GM12872 (cell line): Measurements from ENCODE around the gene HDAC4.

Experiments used
- TF ChIP-seq, protein P1 (sequence below): IDR thresholded peaks from 3 replicates; pipeline ENCODE4 v1.5.1; 2011; ENCODE audit warnings: low read depth, mild to moderate bottlenecking, low read length, moderate library complexity; ENCODE audit not compliant: insufficient read depth

HDAC4 gene

DNA sequence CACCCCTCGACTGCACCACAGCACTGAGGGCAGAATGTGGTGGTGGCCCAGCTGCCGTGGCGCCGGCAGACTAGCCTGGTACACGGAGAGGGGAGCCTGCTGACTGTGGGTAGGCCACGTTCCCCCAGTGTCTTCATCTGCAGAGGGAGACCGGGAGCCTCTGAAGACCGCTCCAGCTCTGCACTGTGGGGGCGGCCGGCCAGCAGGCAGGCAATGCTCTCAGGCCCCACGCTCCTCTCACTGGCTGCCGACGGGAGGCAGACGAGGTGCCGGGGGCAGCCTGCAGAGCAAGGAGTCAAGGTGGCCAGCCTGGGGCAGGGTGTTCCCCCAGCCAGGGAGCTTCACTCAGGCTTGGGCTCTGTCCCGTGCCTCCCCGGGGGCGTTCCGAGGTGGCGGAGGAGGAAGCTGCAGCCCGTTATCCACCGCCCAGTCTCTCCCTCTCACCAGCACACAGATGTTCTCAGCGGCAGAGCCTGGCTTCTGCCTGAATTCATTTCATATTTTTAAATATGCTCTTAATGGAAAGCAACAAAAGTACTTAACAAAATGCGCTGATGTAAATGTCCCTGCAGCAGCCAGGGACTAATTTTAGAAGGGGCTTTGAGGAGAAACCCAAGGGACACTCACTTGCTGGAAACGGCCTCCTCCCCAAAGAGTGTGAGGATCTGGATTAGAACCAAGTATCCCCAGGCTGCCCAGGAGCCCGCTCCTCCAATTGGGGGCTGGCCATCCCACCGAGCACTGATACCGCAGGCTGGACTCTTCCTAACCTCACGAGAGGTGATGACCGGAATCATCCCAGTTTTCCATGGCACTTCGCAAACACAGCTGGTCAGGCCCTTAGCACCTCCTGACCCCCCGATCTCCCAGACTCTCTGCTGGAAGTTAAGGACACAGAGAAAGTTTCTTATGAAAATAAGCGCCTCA lies 87.8 kb downstream of the HDAC4 start:
- TF ChIP-seq, protein P1, sequence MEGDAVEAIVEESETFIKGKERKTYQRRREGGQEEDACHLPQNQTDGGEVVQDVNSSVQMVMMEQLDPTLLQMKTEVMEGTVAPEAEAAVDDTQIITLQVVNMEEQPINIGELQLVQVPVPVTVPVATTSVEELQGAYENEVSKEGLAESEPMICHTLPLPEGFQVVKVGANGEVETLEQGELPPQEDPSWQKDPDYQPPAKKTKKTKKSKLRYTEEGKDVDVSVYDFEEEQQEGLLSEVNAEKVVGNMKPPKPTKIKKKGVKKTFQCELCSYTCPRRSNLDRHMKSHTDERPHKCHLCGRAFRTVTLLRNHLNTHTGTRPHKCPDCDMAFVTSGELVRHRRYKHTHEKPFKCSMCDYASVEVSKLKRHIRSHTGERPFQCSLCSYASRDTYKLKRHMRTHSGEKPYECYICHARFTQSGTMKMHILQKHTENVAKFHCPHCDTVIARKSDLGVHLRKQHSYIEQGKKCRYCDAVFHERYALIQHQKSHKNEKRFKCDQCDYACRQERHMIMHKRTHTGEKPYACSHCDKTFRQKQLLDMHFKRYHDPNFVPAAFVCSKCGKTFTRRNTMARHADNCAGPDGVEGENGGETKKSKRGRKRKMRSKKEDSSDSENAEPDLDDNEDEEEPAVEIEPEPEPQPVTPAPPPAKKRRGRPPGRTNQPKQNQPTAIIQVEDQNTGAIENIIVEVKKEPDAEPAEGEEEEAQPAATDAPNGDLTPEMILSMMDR: no peak

DNA sequence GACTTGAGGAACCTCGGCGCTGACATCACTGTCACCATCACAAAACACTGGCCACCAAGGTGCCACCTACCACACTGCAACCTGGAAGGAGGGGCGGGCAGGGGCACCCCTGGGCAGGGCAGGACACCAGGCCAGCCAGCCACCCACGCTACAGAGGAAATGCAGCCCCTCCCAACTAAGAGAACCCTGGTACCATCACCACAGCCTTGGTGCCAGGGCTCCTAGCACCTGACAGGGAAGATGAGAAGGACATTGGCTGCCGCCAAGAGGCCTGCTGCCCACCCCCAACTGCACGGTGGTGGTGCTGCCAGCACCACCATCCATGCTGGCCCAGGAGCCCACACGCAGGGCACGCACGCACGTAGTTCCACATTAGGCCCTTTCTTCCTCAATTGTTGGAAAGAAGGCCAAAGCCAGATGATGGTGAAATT lies 88.7 kb downstream of the HDAC4 start:
- TF ChIP-seq, protein P1: no peak

DNA sequence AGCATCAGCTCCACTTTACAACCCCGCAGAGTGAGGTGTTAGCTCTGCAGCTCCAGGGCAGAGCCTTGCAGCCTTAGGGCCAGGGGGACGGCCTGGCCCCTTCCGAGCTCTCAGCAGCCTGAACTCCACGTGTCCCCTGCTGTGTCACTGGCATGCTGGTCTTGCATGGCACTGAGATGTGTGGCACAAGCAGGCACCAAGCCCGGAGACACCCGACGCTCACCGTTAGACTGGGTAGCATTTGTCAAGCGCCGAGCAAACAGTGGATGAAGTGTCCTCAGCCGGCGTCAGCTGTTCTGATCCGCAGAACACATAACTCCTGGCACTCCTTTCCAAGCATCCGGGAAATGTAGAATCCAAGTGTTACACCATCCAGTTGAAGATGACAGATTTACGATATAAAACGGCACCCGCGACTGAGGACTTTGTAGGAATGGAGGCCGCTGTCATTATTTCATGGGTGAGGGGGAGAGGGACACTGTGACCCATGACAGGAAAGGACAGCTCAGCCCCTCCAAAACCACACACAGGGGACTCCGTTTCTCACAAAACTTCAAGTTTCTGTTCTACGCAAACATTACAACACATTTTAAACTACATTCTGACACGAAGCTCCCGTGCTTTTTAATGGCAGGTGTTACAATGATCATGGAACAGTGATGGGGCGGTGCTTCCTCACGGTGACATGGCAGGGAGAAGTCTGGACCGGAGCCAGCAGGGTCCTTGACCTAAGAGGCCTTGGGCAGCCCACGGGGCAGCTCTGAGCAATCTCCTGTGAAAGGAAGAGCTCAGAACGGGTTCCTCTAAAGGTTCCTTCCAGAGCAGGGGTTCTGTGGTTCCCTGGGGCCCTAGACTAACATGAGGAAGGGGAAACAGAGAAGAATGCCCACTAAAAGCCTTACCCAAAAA lies 89.4 kb downstream of the HDAC4 start:
- TF ChIP-seq, protein P1: no peak

DNA sequence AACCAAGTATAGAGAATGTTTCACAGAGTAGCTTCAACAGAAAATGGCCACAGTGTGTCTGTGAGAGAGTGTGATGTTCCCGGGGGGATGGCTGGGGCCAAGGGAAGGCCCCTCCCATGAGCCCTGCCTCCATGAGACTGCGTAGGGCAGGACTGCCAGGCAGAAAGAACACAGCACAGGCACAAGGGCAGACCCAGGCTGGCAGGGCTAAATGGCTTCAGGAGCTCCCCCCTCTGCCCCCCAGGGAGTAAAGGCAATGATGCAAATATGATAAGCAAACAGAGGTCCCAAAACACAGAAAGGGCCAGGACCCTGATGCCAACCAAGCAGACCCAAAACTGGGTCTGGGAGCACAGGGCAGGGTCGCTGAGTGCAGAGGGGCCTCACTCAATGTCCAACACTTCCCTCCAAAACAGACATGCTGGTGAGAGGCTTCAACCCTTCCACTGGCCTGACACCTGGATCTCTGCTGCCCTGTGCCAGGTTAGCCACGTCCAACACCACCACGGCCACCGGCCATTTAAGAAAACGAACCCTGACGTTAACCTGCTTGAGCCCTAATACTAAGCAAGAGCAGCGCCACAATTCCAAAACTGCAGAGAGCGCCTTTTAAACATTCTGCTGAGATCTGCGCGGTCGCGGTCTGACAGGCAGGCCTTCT lies 90.3 kb downstream of the HDAC4 start:
- TF ChIP-seq, protein P1: no peak

DNA sequence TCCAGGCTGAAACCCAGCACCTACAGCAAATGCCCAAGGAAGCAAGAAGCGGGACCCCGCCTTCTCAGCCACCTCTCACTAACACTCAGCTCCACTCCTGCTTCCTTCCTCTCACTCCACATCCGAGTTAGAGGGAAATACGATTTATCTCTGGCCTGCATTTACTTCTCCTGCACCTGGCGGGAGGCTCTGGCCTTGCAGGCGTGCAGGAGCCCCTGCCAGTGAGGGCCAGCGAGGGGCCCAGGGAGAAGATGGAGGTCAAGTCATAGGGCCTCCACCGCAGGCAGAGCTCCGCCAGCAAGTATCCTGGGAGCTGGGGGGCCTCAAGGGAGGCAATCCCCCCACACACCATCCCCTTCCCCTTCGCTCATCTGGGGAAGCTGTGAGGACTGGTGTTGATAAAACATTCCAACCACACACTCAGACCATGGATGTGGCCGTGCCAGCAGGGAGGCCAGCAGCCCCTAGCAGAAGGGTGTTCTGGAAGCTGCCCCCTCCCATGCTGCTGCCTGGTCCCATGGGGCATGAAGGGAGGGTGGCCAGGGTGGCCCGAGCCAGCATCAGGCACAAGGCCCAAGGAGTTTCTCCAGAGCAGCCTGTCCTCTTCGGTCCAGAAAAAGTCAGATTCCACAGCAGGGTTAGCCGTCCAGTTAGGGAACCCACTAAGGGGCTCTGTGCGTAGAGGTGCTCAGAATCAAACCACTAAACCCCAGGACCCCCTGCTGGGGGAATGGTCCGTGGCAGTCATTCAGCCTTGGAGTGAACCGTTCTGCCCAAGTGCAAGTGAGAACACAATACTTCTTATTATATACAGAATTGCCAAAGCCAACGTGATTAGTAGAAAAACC lies 91.2 kb downstream of the HDAC4 start:
- TF ChIP-seq, protein P1: no peak

DNA sequence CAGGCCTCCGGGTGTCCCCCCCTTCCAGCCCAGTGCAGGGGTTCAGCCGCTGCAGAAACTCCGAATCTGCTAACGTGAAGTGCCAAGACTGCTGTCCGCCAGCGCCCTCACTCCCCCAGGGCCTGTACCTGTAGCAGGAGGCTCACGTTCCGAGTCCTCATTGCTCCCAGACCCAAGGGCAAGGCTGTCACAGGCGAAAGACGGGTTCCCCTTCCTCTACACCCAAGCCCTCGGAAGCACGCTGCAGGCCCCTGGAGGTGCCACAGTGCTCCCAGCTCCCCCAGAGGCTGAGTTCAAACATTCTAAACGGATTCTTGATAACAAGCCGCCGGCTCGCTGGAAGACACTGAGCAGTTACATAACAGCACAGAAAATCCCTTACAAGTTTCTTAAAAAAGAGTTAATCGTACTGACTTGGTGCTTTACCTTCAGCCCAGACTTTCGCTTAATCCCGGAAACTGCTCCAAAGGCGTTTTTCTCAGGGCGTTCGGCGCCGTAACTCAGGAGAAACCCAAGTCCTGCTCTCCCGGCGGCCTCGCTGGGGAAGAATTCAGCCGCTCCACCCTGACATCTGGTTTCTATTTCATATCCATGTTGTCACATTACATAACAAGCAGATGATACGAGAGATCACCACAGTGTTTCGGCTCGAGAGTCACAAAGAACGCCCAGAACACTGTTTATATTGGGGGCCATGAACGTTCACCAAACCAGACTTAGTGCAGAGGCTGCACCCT lies 92.0 kb downstream of the HDAC4 start:
- TF ChIP-seq, protein P1: no peak
